ENCODE results near the gene GJA8. TPM values are rescaled to one million over a fixed set of nuclear protein-coding genes. Genes with fewer than 3 reads are reported as not detected.
"Not testable (repeated sequence)": the region's sequence is repeated elsewhere in the genome, so short reads cannot be mapped to it uniquely, and the experiment has no call there.

Gene GJA8
- not detected for total RNA-seq

- no peak for DNase-seq (ENCODE audit: low spot score)
Measured at GRCh38 chr1:147902253-147902845, at the start of gene GJA8. TSS of gene GJA8 (plus strand) at chr1:147902795. CDS start at chr1:147907956, 5,161 bp downstream.

- no peak for DNase-seq (ENCODE audit: low spot score)
Measured at GRCh38 chr1:147853391-147853790, 49.2 kb upstream of the GJA8 start.

- not testable (repeated sequence) for DNase-seq (ENCODE audit: low spot score)
Measured at GRCh38 chr1:147854989-147855388, 47.6 kb upstream of the GJA8 start.

GRCh38 chr1:147855996-147856395, 46.6 kb upstream of the GJA8 start:
- not testable (repeated sequence) for DNase-seq (ENCODE audit: low spot score)

- not testable (repeated sequence) for DNase-seq (ENCODE audit: low spot score)
Measured at GRCh38 chr1:147867204-147867603, 35.4 kb upstream of the GJA8 start.

- DNase-seq (ENCODE audit: low spot score): no peak
Measured at GRCh38 chr1:147878022-147878421, 24.6 kb upstream of the GJA8 start.

GRCh38 chr1:147879911-147880310, 22.7 kb upstream of the GJA8 start:
- no peak for DNase-seq (ENCODE audit: low spot score)

GRCh38 chr1:147882535-147882934, 20.1 kb upstream of the GJA8 start:
- DNase-seq (ENCODE audit: low spot score): no peak

GRCh38 chr1:147890177-147890790, 12.3 kb upstream of the GJA8 start:
- peak; percentile 65 for DNase-seq (ENCODE audit: low spot score)

GRCh38 chr1:147891088-147891487, 11.5 kb upstream of the GJA8 start:
- no peak for DNase-seq (ENCODE audit: low spot score)

- DNase-seq (ENCODE audit: low spot score): no peak
Measured at GRCh38 chr1:147892216-147892615, 10.4 kb upstream of the GJA8 start.

- DNase-seq (ENCODE audit: low spot score): peak; percentile 19
Measured at GRCh38 chr1:147892731-147893214, 9.8 kb upstream of the GJA8 start.

- no peak for DNase-seq (ENCODE audit: low spot score)
Measured at GRCh38 chr1:147895123-147895522, 7.5 kb upstream of the GJA8 start.

- DNase-seq (ENCODE audit: low spot score): peak; percentile 23
Measured at GRCh38 chr1:147897029-147897752, 5.4 kb upstream of the GJA8 start.

- no peak for DNase-seq (ENCODE audit: low spot score)
Measured at GRCh38 chr1:147897789-147898188, 4.8 kb upstream of the GJA8 start.

GRCh38 chr1:147904726-147905125, 2.1 kb downstream of the GJA8 start:
- DNase-seq (ENCODE audit: low spot score): no peak

- no peak for DNase-seq (ENCODE audit: low spot score)
Measured at GRCh38 chr1:147907786-147908509, 5.4 kb downstream of the GJA8 start.

GRCh38 chr1:147912553-147912952, 10.0 kb downstream of the GJA8 start:
- no peak for DNase-seq (ENCODE audit: low spot score)

GRCh38 chr1:147913362-147913942, 10.9 kb downstream of the GJA8 start:
- DNase-seq (ENCODE audit: low spot score): no peak

GRCh38 chr1:147919896-147920295, 17.3 kb downstream of the GJA8 start:
- no peak for DNase-seq (ENCODE audit: low spot score)

GRCh38 chr1:147924813-147925212, 22.2 kb downstream of the GJA8 start:
- no peak for DNase-seq (ENCODE audit: low spot score)

GRCh38 chr1:147927215-147927614, 24.6 kb downstream of the GJA8 start:
- DNase-seq (ENCODE audit: low spot score): not testable (repeated sequence)

All from mucosa of gallbladder (tissue), 1 donor.